T-helper 17 cell (primary cell): ENCODE results near the gene DCDC2C. TPM values are rescaled to one million over a fixed set of nuclear protein-coding genes. Genes with fewer than 3 reads are reported as not detected.

Experiments
- ATAC-seq: fragments of 150-1000 bp; cut with Tn5 transposase; 2 replicates; pipeline ENCODE4 v1.10.0; 2021; ENCODE audit warnings: mild to moderate bottlenecking, moderate library complexity
- DNase-seq, 3 donors: peaks; one replicate each; pipeline versions ENCODE4 v3.0.0 to v3.0.0-alpha.2; 2020 to 2021
- H3K9me3 ChIP-seq: one replicate; pipeline ENCODE4 v1.7.0; 2013; ENCODE audit warnings: low read length, mild to moderate bottlenecking; ENCODE audit not compliant: control insufficient read depth, poor library complexity, severe bottlenecking
- H3K27ac Mint-ChIP-seq: one replicate; pipeline ENCODE4 v1.8.0; 2022; ENCODE audit warnings: mild to moderate bottlenecking, moderate library complexity, mixed read lengths
- H3K27me3 Mint-ChIP-seq: one replicate; pipeline ENCODE4 v1.8.0; 2022; ENCODE audit warnings: mixed read lengths
- H3K36me3 Mint-ChIP-seq: one replicate; pipeline ENCODE4 v1.8.0; 2022; ENCODE audit warnings: low read depth, mixed read lengths
- H3K4me1 Mint-ChIP-seq: one replicate; pipeline ENCODE4 v1.8.0; 2022; ENCODE audit warnings: mild to moderate bottlenecking, mixed read lengths
- H3K4me3 Mint-ChIP-seq: one replicate; pipeline ENCODE4 v1.8.0; 2022; ENCODE audit warnings: mild to moderate bottlenecking, moderate library complexity, mixed read lengths
- total RNA-seq, 4 donors: library from RNA in 2 of 4; stranded (reverse) in 2 of 4; gene quantifications; one replicate each; pipeline ENCODE4 v1.2.3 and lab custom pipeline; 2022 to 2026

DCDC2C gene
- total RNA-seq, 2 donors from 2014 or later: not detected

DNA sequence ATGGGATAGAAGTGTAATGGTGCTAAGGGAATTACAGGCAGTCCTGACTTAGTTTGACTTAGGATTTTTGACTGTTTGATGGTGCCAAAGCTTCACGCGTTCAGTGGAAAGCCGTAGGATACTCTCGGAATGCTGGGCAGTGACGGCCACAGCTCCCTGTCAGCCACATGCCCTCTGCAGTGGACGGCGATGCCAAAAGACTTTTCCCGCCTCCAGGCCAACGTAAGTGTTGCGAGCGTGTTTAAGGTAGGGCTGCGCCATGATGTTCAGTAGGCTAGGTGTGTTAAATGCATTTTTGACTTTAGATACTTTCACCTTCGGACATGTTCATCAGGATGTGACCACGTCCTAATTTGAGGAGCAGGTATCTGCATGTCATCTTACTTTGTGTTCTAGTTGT lies 63.4 kb downstream of the DCDC2C start:
- Mint-ChIP-seq H3K4me3 (no peak overlapping the region), H3K4me1 (no peaks in the 10 kb centered on the region), H3K36me3 (no peaks in the 10 kb centered on the region), H3K27me3 (peaks cover 18% of the 10 kb centered on the region), H3K27ac (no peak overlapping the region)
- H3K9me3 ChIP-seq: no peaks in the 10 kb centered on the region
- ATAC-seq: no peak
- DNase-seq: no peak

DNA sequence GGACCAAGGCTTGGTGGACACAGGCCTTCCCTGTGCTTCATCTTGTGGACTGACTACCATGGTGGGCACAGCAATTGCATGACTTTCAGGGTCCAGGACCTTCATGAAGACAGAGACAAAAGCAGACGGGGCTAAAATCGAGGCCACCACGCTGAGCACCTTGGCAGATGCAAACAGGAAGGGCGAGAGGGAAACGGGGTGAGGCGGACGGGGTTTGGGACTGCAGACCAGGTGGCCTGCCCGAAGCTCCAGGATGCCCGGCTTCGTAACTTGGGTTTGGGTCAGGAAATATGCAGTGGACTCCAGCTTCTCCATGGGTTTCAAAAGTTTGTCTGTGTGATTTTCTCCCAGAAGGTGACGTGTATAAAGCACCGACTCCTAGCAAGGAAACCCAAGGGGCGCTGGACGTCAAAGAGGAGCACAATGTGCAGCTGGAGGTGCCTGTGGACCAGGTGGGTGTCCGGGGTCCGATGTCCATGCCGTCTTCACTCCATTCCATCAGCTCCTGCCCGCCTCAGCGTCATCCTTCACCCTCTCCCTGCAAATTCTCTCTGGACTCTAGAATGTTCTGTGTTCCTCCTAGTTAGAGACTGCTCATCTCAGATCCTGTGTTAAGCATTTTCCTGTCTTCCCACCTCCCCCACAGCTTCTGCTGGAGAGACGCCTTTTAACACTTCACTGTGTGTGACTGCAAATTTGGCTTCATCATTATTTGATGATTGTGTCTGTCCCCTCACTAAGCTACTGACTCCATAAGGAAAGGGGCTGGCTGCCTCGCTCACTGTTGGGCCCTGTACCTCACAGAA lies 65.8 kb downstream of the DCDC2C start:
- no peak for ATAC-seq
- no peaks in the 10 kb centered on the region for H3K9me3 ChIP-seq
- Mint-ChIP-seq H3K4me3 (no peak overlapping the region), H3K36me3 (no peaks in the 10 kb centered on the region), H3K27ac (no peak overlapping the region), H3K4me1 (no peaks in the 10 kb centered on the region), H3K27me3 (peaks cover 27% of the 10 kb centered on the region)
- no peak for DNase-seq

- DNase-seq: no peak
- H3K27me3 Mint-ChIP-seq: peaks cover 27% of the 10 kb centered on the region
- H3K27ac Mint-ChIP-seq: no peak overlapping the region
- no peaks in the 10 kb centered on the region for H3K4me1 Mint-ChIP-seq
- no peaks in the 10 kb centered on the region for H3K9me3 ChIP-seq
- no peak overlapping the region for H3K4me3 Mint-ChIP-seq
- ATAC-seq: no peak
- H3K36me3 Mint-ChIP-seq: no peaks in the 10 kb centered on the region
These were observed 66.4 kb downstream of the DCDC2C start for GRCh38 chr2:3769766-3770165.

DNA sequence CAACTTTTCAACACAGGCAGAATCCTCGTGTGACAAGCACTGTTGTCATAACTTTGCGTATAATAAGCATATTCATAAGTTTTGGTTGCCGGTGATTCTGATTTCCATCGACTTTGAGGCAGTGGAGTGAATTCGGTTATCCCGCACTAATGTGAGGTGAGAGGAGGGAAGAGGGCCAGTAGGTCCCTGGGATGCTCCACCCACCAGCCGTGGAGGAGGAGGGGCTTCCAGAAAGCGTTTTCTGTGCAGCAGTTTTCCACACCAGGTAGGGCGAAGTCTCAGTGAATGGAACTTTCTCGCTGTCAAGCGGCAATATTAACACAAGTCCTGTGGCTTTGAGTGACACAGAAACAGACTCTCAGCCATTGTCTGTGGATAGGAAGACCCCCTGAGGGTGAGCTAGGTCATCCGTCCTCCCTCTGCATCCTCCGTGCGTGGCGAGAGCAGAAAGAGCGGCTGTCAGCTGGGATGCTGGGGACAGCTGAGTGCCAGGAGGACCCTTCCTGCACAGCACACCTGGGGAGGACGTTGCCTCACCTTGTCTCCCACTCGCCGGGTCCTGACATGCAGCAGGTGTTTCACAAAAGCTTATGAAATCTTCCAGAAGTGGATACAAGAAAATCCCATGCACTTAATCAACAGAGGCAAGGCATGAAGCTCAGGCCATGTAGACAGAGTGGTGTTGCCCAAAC lies 67.5 kb downstream of the DCDC2C start:
- Mint-ChIP-seq H3K36me3 (no peaks in the 10 kb centered on the region), H3K27me3 (peaks cover 27% of the 10 kb centered on the region)

DNA sequence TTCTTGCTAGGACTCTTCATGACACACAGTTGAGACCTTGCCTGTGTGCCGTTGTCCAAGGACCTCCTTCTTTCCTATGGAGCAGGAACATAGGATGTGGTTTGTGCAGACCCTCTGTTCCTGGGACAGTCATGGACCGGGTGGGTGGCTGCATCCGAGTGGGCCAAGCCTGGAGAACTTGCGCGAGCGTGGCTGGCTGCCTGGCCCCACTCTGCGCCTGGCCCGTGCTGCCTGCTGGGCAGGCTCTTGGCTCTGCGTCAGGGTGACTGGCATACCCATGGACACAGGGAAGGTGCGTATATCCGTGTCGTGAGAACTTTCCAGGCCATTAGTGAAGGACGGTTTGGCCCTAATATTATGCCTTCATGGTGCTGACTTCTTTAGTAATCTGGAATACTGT lies 68.2 kb downstream of the DCDC2C start:
- ATAC-seq (no peak), DNase-seq (no peak)
- Mint-ChIP-seq H3K4me1 (no peaks in the 10 kb centered on the region), H3K27me3 (peaks cover 31% of the 10 kb centered on the region), H3K4me3 (no peak overlapping the region), H3K27ac (no peak overlapping the region), H3K36me3 (no peaks in the 10 kb centered on the region)
- H3K9me3 ChIP-seq: no peaks in the 10 kb centered on the region

More for the DNA sequence above, 67.5 kb downstream of the DCDC2C start:
- ATAC-seq (no peak), DNase-seq (no peak)
- H3K4me1 Mint-ChIP-seq: no peaks in the 10 kb centered on the region
- H3K9me3 ChIP-seq: no peaks in the 10 kb centered on the region
- no peak overlapping the region for H3K4me3 Mint-ChIP-seq
- no peak overlapping the region for H3K27ac Mint-ChIP-seq

GRCh38 chr2:3774336-3774735 lies 71.0 kb downstream of the DCDC2C start:
- no peaks in the 10 kb centered on the region for H3K36me3 Mint-ChIP-seq
- H3K27me3 Mint-ChIP-seq: peaks cover 53% of the 10 kb centered on the region
- H3K27ac Mint-ChIP-seq: no peak overlapping the region

DNA sequence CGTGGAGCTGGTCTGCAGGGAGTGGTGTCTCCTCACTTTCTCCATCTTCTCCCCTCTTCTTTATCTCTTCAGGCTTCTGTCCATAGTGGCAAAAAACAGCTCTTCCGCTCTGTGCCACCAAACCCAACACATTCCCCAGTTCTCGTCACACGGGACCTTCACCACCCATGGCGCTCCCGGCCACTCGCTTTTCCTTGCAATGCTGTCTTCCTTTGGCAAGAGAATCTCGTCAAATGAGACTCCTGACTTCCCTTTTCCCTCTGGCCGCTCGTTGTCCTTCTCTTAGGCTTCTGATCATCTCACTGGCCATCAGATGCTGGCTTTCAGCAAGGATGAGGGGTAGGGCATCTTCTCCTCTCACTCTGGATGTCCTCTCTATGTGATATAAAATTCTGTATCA lies 72.9 kb downstream of the DCDC2C start:
- ATAC-seq (no peak), DNase-seq (no peak)
- H3K27me3 Mint-ChIP-seq: peaks cover 43% of the 10 kb centered on the region
- H3K4me1 Mint-ChIP-seq: peaks cover 4% of the 10 kb centered on the region
- H3K4me3 Mint-ChIP-seq: no peak overlapping the region
- H3K9me3 ChIP-seq: no peaks in the 10 kb centered on the region
- H3K27ac Mint-ChIP-seq: no peak overlapping the region
- no peaks in the 10 kb centered on the region for H3K36me3 Mint-ChIP-seq

More at GRCh38 chr2:3774336-3774735, 71.0 kb downstream of the DCDC2C start:
- H3K9me3 ChIP-seq: no peaks in the 10 kb centered on the region
- DNase-seq: no peak
- H3K4me1 Mint-ChIP-seq: no peaks in the 10 kb centered on the region
- H3K4me3 Mint-ChIP-seq: no peak overlapping the region
- no peak for ATAC-seq

- ATAC-seq: no peak
These were observed 74.6 kb downstream of the DCDC2C start for GRCh38 chr2:3777966-3778365.

DNA sequence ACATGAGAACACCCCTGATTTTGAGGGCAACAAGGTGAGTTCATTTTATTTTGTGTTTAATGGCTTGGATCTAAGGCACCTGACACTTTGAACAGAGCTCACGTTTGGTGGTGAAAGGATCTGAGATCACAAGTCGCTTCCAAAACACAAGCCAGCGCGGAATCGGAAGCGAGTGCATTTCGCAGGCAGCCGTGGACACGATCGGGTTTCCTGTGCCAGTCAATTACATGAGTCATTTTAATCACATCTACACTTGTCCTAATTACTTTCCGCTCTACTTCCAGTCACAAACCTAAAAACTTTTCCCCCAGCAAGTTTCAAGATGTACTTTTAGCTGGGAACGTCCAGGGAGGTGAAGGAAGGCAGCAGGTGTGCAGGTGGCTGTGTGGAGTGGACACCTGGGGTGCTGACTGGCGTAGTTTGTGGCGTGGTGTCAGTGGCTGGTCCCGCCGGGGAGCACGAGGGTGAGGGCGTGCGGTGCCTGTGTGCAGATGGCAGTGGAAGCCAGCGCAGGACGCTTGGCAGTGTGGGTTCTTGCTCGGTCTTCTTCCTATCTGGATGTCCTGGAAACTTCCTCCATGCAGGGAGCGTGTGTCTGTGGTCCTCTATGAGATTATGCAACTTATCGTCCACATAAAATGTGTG lies 75.6 kb downstream of the DCDC2C start:
- H3K27ac Mint-ChIP-seq: no peak overlapping the region
- H3K4me3 Mint-ChIP-seq: no peak overlapping the region
- ATAC-seq (no peak), DNase-seq (no peak)
- no peaks in the 10 kb centered on the region for H3K9me3 ChIP-seq
- H3K36me3 Mint-ChIP-seq: no peaks in the 10 kb centered on the region
- peaks cover 38% of the 10 kb centered on the region for H3K27me3 Mint-ChIP-seq
- peaks cover 4% of the 10 kb centered on the region for H3K4me1 Mint-ChIP-seq

More at GRCh38 chr2:3777966-3778365, 74.6 kb downstream of the DCDC2C start:
- peaks cover 33% of the 10 kb centered on the region for H3K27me3 Mint-ChIP-seq
- H3K9me3 ChIP-seq: no peaks in the 10 kb centered on the region
- H3K4me1 Mint-ChIP-seq: peaks cover 4% of the 10 kb centered on the region
- no peak for DNase-seq
- H3K4me3 Mint-ChIP-seq: no peak overlapping the region
- H3K27ac Mint-ChIP-seq: no peak overlapping the region
- H3K36me3 Mint-ChIP-seq: no peaks in the 10 kb centered on the region

DNA sequence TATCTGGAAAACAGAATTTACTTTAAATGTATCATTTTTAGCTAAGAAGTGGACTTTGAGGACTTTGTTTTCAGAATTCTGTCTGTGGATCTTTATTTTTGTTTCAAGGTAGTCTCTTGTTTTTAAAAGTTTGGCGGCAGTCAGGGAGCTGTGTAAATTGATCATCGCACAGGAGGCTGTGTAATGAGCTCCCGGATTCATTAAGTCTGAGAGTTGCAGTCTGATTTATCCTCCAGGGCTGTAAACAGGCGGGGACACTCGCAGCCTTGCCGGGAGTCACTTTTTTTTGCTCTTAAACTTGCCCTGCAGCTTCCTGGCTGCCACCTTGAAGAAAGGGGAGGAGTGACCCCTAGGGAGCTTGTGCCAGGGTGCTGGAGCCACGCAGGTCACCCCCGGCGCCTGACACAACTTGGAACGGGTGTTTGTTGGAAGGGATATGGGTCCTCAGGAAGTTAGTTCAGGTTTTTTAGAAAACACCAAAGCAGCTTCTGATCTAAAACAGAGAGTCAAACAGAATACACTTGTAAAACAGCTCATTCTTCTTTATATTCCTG lies 76.2 kb downstream of the DCDC2C start:
- DNase-seq: no peak
- no peaks in the 10 kb centered on the region for H3K9me3 ChIP-seq
- Mint-ChIP-seq H3K4me3 (no peak overlapping the region), H3K36me3 (no peaks in the 10 kb centered on the region), H3K4me1 (peaks cover 4% of the 10 kb centered on the region), H3K27me3 (peaks cover 38% of the 10 kb centered on the region), H3K27ac (no peak overlapping the region)
- no peak for ATAC-seq

GRCh38 chr2:3780477-3781402 lies 77.4 kb downstream of the DCDC2C start:
- DNase-seq: no peak
- peak; percentile 68 for ATAC-seq
- H3K9me3 ChIP-seq: no peaks in the 10 kb centered on the region
- Mint-ChIP-seq H3K36me3 (no peaks in the 10 kb centered on the region), H3K27ac (no peak overlapping the region), H3K4me1 (peaks cover 4% of the 10 kb centered on the region), H3K27me3 (peaks cover 38% of the 10 kb centered on the region), H3K4me3 (peak overlapping the region; percentile 13)

- H3K4me3 Mint-ChIP-seq: no peak overlapping the region
- no peak overlapping the region for H3K27ac Mint-ChIP-seq
- DNase-seq (no peak), ATAC-seq (no peak)
- H3K36me3 Mint-ChIP-seq: no peaks in the 10 kb centered on the region
- peaks cover 4% of the 10 kb centered on the region for H3K4me1 Mint-ChIP-seq
- H3K27me3 Mint-ChIP-seq: peaks cover 6% of the 10 kb centered on the region
- no peaks in the 10 kb centered on the region for H3K9me3 ChIP-seq
These were observed 81.4 kb downstream of the DCDC2C start for GRCh38 chr2:3784731-3785130.
